Esophagus muscularis mucosa (tissue), 4 donors: ENCODE results near the gene CDK14. TPM values are rescaled to one million over a fixed set of nuclear protein-coding genes. Genes with fewer than 3 reads are reported as not detected.

Experiments used
- DNase-seq: peaks from one replicate; pipeline ENCODE4 v3.0.0-alpha.2; 2017; ENCODE audit errors: extremely low spot score
- H3K27ac ChIP-seq, 4 donors: fragments of 200-600 bp; sonication (generic); replicated peaks in 1 of 4; 1 replicate in 3 of 4; 2 replicates in 1 of 4; pipeline ENCODE4 v1.5.1; 2016 to 2019; ENCODE audit warnings: mild to moderate bottlenecking in 1 of 4
- H3K27me3 ChIP-seq, 4 donors: fragments of 200-600 bp; sonication (generic); one replicate each; pipeline versions ENCODE4 v1.5.1 to v1.6.0; 2016 to 2019
- H3K36me3 ChIP-seq, 4 donors: fragments of 200-600 bp; sonication (generic); one replicate each; pipeline ENCODE4 v1.5.1; 2016 to 2019
- H3K4me1 ChIP-seq, 4 donors: fragments of 200-600 bp; sonication (generic); one replicate each; pipeline ENCODE4 v1.5.1; 2016 to 2019
- H3K4me3 ChIP-seq, 4 donors: fragments of 200-600 bp; sonication (generic); 1 replicate in 2 of 4; 2 replicates in 2 of 4; pipeline ENCODE4 v1.5.1; 2016 to 2019; ENCODE audit warnings: mild to moderate bottlenecking in 4 of 4, moderate library complexity in 1 of 4
- H3K9me3 ChIP-seq, 4 donors: fragments of 200-600 bp; sonication (generic); 1 replicate in 3 of 4; 2 replicates in 1 of 4; pipeline ENCODE4 v1.5.1; 2016 to 2019
- CTCF ChIP-seq, 3 experiments: fragments of 200-600 bp in 2 of 3; fragments of 450-650 bp in 1 of 3; sonication (generic) in 2 of 3; IDR thresholded peaks; one replicate each; pipeline ENCODE4 v1.5.1; 2017 to 2019; ENCODE audit warnings: antibody characterized with exemption in 3 of 3, mild to moderate bottlenecking in 2 of 3, moderate library complexity in 1 of 3
- EP300 ChIP-seq: sonication (generic); formaldehyde crosslinking; IDR thresholded peaks from one replicate; pipeline ENCODE4 v1.6.1; 2017; ENCODE audit warnings: antibody characterized with exemption
- POLR2A ChIP-seq: fragments of 450-650 bp; IDR thresholded peaks from one replicate; pipeline ENCODE4 v1.6.1; 2017; ENCODE audit warnings: antibody characterized with exemption, moderate library complexity, mild to moderate bottlenecking, low read depth
- POLR2AphosphoS5 ChIP-seq, 2 donors: sonication (generic); formaldehyde crosslinking; IDR thresholded peaks; one replicate each; pipeline ENCODE4 v1.6.1; 2017; ENCODE audit warnings: antibody characterized with exemption in 2 of 2
- WGBS: methylation state at CpG from one replicate; pipeline ENCODE4 v1.1.5; 2018; 5-methylcytosine and 5-hydroxymethylcytosine counted together
- intact Hi-C: fragments of 100-400 bp; cut with DNase I; formaldehyde crosslinking; loops from one replicate; pipeline ENCODE4 v1.15.1; 2023
- total RNA-seq, 4 donors: library from RNA; depleted of rRNA; stranded (reverse); fragments of >200 nt; gene quantifications; one replicate each; pipeline versions ENCODE4 v1.1.0 to v1.2.1, GENCODE V29; 2016

Gene CDK14
- total RNA-seq, 4 donors from 2014 or later, result 9.6 to 17.7 (median 14.3) TPM

GRCh38 chr7:91185771-91186170 is 589.6 kb downstream of the CDK14 start:
- 95% methylated on average over 2 of the region's 2 CpGs for WGBS

GRCh38 chr7:91187061-91187460 is 590.9 kb downstream of the CDK14 start:
- DNase-seq, result no peak
- H3K9me3 ChIP-seq, result no peaks in the 10 kb centered on the region
- H3K27ac ChIP-seq, result no peak overlapping the region
- no peak for TF ChIP-seq POLR2A
- TF ChIP-seq EP300, result no peak
- no peak for TF ChIP-seq POLR2AphosphoS5 (IDR thresholded peaks at IDR 0.05)
- TF ChIP-seq CTCF (IDR thresholded peaks at IDR 0.05), result no peak
- WGBS, result 94% methylated on average over 2 of the region's 2 CpGs
- H3K36me3 ChIP-seq, result no peaks in the 10 kb centered on the region
- intact Hi-C loops, result no loop called here
- no peaks in the 10 kb centered on the region for H3K4me1 ChIP-seq
- H3K4me3 ChIP-seq, result no peak overlapping the region
- no peaks in the 10 kb centered on the region for H3K27me3 ChIP-seq

More at GRCh38 chr7:91185771-91186170, 589.6 kb downstream of the CDK14 start:
- H3K9me3 ChIP-seq, result peaks cover 0 to 4% (median 0%) of the 10 kb centered on the region in 4 donors
- H3K36me3 ChIP-seq, result no peaks in the 10 kb centered on the region
- no peak for DNase-seq
- H3K4me1 ChIP-seq, result no peaks in the 10 kb centered on the region
- no peaks in the 10 kb centered on the region for H3K27me3 ChIP-seq
- no peak for TF ChIP-seq POLR2A
- TF ChIP-seq CTCF (IDR thresholded peaks at IDR 0.05), result no peak
- TF ChIP-seq EP300, result no peak
- TF ChIP-seq POLR2AphosphoS5 (IDR thresholded peaks at IDR 0.05), result no peak
- H3K27ac ChIP-seq, result no peak overlapping the region
- intact Hi-C loops, result no loop called here
- H3K4me3 ChIP-seq, result no peak overlapping the region

DNA sequence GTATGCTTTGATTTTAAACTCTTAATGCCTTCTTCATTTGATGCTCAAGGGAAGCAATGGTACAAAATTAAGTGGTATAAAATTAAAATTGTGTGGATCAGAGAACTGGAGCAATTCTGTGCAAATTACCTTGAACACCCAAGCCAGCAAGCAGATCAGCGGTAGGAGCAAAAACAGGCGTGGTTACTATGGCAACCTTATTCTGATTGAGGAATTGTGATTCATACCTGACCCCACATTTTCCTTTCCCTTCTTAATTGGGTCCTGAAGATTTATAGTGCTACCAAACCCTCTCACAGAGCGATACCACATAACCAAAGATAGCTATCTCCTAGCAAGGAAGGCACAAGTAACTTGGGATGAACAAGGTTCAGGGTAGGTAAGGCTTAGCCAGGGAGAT is 595.6 kb downstream of the CDK14 start:
- intact Hi-C loops, result no loop called here
- no peaks in the 10 kb centered on the region for H3K27me3 ChIP-seq
- H3K4me1 ChIP-seq, result no peaks in the 10 kb centered on the region
- no peaks in the 10 kb centered on the region for H3K36me3 ChIP-seq
- H3K27ac ChIP-seq, result no peak overlapping the region
- TF ChIP-seq CTCF (IDR thresholded peaks at IDR 0.05), result no peak
- WGBS, result 95% methylated on average over 3 of the region's 3 CpGs
- no peak for DNase-seq
- H3K4me3 ChIP-seq, result no peak overlapping the region
- no peaks in the 10 kb centered on the region for H3K9me3 ChIP-seq

GRCh38 chr7:91193141-91193540 is 597.0 kb downstream of the CDK14 start:
- WGBS, result 89% methylated on average over 1 of the region's 1 CpG
- Histone ChIP-seq H3K4me3 (no peak overlapping the region), H3K36me3 (no peaks in the 10 kb centered on the region), H3K9me3 (no peaks in the 10 kb centered on the region), H3K27ac (no peak overlapping the region), H3K27me3 (no peaks in the 10 kb centered on the region), H3K4me1 (no peaks in the 10 kb centered on the region)
- DNase-seq, result no peak
- TF ChIP-seq EP300, result no peak
- TF ChIP-seq POLR2A, result no peak
- no peak for TF ChIP-seq POLR2AphosphoS5 (IDR thresholded peaks at IDR 0.05)
- TF ChIP-seq CTCF (IDR thresholded peaks at IDR 0.05), result no peak
- intact Hi-C loops, result no loop called here

DNA sequence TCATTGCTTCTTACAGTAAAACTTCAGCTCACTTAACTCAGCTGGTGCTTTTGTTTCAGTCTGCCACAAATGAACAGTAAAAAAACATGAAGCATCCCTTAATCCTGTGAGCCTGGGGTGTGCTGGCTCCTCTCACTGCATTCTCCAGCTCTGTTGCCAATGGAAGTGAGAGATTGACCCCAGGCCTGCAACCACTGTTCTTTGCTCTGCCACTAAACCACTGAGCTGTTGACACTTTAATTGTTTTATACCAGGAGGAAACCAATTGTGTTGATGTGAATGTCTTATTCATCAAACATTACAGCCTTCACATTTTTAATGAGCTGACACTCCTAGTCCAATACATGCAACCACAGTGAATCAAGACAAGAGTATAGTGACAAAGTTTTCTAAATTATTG is 598.7 kb downstream of the CDK14 start:
- Histone ChIP-seq H3K36me3 (no peaks in the 10 kb centered on the region), H3K4me1 (no peaks in the 10 kb centered on the region), H3K27ac (no peak overlapping the region), H3K27me3 (no peaks in the 10 kb centered on the region), H3K4me3 (no peak overlapping the region), H3K9me3 (no peaks in the 10 kb centered on the region)
- no peak for DNase-seq
- intact Hi-C loops, result no loop called here
- TF ChIP-seq CTCF (IDR thresholded peaks at IDR 0.05), result no peak
- no peak for TF ChIP-seq POLR2AphosphoS5 (IDR thresholded peaks at IDR 0.05)
- TF ChIP-seq EP300, result no peak
- no peak for TF ChIP-seq POLR2A
